PC-9 (cell line): ENCODE results near the gene PUDP. TPM values are rescaled to one million over a fixed set of nuclear protein-coding genes. Genes with fewer than 3 reads are reported as not detected.

ENCODE experiments used
- BruUV-seq: library from RNA; stranded (reverse); fragments of 400-500 nt; replicated peaks from 2 replicates; lab custom pipeline; 2021; lab: Mats Ljungman, UMichigan
- CTCF ChIA-PET: fragments of 300-600 bp; sonication (Branson Sonifier 250); formaldehyde crosslinking; loops from one replicate; lab custom pipeline; 2022; ENCODE audit warnings: antibody characterized with exemption; lab: Charles Lee
- POLR2A ChIA-PET: fragments of 300-600 bp; sonication (Branson Sonifier 250); formaldehyde crosslinking; loops from one replicate; lab custom pipeline; 2022; ENCODE audit warnings: antibody characterized with exemption; ENCODE audit not compliant: unreplicated experiment; lab: Charles Lee
- DNase-seq, 2 experiments: peaks; one replicate each; pipeline versions ENCODE4 v3.0.0 to v3.0.0-alpha.2; 2015 to 2022; ENCODE audit warnings: mixed read lengths in 1 of 2
- H2AFZ ChIP-seq: fragments of 200-600 bp; sonication (generic); 2 replicates; pipeline ENCODE4 v1.8.1; 2017; ENCODE audit warnings: antibody characterized with exemption
- H3F3A ChIP-seq: fragments of 200-600 bp; sonication (generic); 2 replicates; pipeline ENCODE4 v1.8.1; 2017; ENCODE audit warnings: antibody characterized with exemption, mild to moderate bottlenecking, low read depth; ENCODE audit not compliant: insufficient read depth
- H3K27ac ChIP-seq: fragments of 200-600 bp; sonication (generic); 2 replicates; pipeline ENCODE4 v1.6.1; 2016; ENCODE audit warnings: mixed run types
- H3K27me3 ChIP-seq: fragments of 200-600 bp; sonication (generic); 2 replicates; pipeline ENCODE4 v1.6.1; 2016; ENCODE audit warnings: low read depth, mixed run types; ENCODE audit not compliant: insufficient read depth
- H3K36me3 ChIP-seq: fragments of 200-600 bp; sonication (generic); 2 replicates; pipeline ENCODE4 v1.6.1; 2016; ENCODE audit warnings: low read depth, mixed run types
- H3K4me1 ChIP-seq: fragments of 200-600 bp; sonication (generic); replicated peaks from 2 replicates; pipeline ENCODE4 v1.6.1; 2016; ENCODE audit warnings: mixed run types; ENCODE audit not compliant: insufficient read depth
- H3K4me2 ChIP-seq: fragments of 200-600 bp; sonication (generic); 2 replicates; pipeline ENCODE4 v1.6.1; 2017; ENCODE audit warnings: mixed run types
- H3K4me3 ChIP-seq: fragments of 200-600 bp; sonication (generic); 2 replicates; pipeline ENCODE4 v1.6.1; 2016; ENCODE audit warnings: mixed run types
- H3K79me2 ChIP-seq: fragments of 200-600 bp; sonication (generic); 2 replicates; pipeline ENCODE4 v1.6.1; 2017; ENCODE audit warnings: low read depth, mixed run types
- H3K9me2 ChIP-seq: fragments of 200-600 bp; sonication (generic); 2 replicates; pipeline ENCODE4 v1.8.1; 2017; ENCODE audit warnings: mild to moderate bottlenecking; ENCODE audit not compliant: insufficient read depth
- H3K9me3 ChIP-seq: fragments of 200-600 bp; sonication (generic); 2 replicates; pipeline ENCODE4 v1.8.1; 2016; ENCODE audit warnings: low read depth; ENCODE audit not compliant: insufficient read depth
- H4K20me1 ChIP-seq: fragments of 200-600 bp; sonication (generic); 2 replicates; pipeline ENCODE4 v1.8.1; 2017; ENCODE audit not compliant: insufficient read depth
- EZH2 ChIP-seq: fragments of 200-600 bp; sonication (generic); IDR thresholded peaks from 2 replicates; pipeline ENCODE4 v1.8.0; 2017; ENCODE audit warnings: antibody characterized with exemption, low read depth
- intact Hi-C: fragments of 100-400 bp; cut with micrococcal nuclease; formaldehyde crosslinking; loops from one replicate; pipeline ENCODE4 v1.10.0; 2022; ENCODE audit not compliant: unreplicated experiment
- total RNA-seq: library from RNA; stranded (reverse); gene quantifications from 2 replicates; pipeline ENCODE4 v1.2.3, GENCODE V29; 2021
- TF ChIP-seq, protein P1 (sequence below): fragments of 200-600 bp; sonication (generic); conservative IDR thresholded peaks from 2 replicates; pipeline ENCODE4 v1.6.1; 2017; ENCODE audit warnings: mixed run types, antibody characterized with exemption, mild to moderate bottlenecking, moderate library complexity

The PUDP gene
- total RNA-seq, 1 experiment from 2014 or later = 24.9 TPM

GRCh38 chrX:7092543-7092942 lies 55.4 kb downstream of the PUDP start:
- Histone ChIP-seq H3K79me2 (peaks cover 13% of the 10 kb centered on the region; the same call in 1 of the 2 replicates), H3K4me2 (no peak overlapping the region), H3K36me3 (no peaks in the 10 kb centered on the region), H3K27me3 (no peaks in the 10 kb centered on the region), H3K4me1 (peaks cover 23% of the 10 kb centered on the region), H3K27ac (0 out of 2 replicates have a peak overlapping the region, but pooled peaks have one; percentile 69), H4K20me1 (no peaks in the 10 kb centered on the region), H3K9me3 (no peaks in the 10 kb centered on the region), H2AFZ (no peak overlapping the region), H3K9me2 (no peaks in the 10 kb centered on the region; the same call in 1 of the 2 replicates), H3F3A (peaks cover 4% of the 10 kb centered on the region; the same call in 1 of the 2 replicates), H3K4me3 (no peak overlapping the region)
- no peak for TF ChIP-seq EZH2
- TF ChIP-seq, protein P1, sequence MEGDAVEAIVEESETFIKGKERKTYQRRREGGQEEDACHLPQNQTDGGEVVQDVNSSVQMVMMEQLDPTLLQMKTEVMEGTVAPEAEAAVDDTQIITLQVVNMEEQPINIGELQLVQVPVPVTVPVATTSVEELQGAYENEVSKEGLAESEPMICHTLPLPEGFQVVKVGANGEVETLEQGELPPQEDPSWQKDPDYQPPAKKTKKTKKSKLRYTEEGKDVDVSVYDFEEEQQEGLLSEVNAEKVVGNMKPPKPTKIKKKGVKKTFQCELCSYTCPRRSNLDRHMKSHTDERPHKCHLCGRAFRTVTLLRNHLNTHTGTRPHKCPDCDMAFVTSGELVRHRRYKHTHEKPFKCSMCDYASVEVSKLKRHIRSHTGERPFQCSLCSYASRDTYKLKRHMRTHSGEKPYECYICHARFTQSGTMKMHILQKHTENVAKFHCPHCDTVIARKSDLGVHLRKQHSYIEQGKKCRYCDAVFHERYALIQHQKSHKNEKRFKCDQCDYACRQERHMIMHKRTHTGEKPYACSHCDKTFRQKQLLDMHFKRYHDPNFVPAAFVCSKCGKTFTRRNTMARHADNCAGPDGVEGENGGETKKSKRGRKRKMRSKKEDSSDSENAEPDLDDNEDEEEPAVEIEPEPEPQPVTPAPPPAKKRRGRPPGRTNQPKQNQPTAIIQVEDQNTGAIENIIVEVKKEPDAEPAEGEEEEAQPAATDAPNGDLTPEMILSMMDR = no peak
- ChIA-PET CTCF (no interaction called here), POLR2A (no interaction called here)
- intact Hi-C loops = no loop called here
- no TSS peak for BruUV-seq
- DNase-seq = no peak

DNA sequence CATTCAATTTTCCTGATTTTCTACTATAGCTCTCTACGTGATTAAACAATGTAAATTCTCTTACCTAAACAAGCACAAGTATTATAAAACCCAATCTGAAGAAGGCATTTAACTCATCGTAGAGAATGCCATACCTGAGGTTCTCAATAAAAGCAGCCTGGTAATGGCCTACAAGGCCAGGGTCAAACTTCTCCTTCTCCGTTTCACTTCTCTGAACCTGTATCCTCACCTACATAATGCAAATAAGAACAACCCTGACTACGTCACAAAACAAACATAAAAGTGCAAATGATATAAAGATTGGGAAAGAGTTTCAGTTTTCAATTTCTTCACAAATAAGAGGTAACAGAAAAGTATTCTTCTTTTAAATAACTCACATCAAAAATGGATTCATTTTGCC lies 56.0 kb downstream of the PUDP start:
- Histone ChIP-seq H3K9me3 (no peaks in the 10 kb centered on the region), H3K9me2 (no peaks in the 10 kb centered on the region; the same call in 1 of the 2 replicates), H3K4me2 (no peak overlapping the region), H3K36me3 (no peaks in the 10 kb centered on the region), H3K27me3 (no peaks in the 10 kb centered on the region), H3K27ac (peak overlapping the region; percentile 69; the same call in 1 of the 2 replicates), H4K20me1 (no peaks in the 10 kb centered on the region), H3F3A (peaks cover 4% of the 10 kb centered on the region; the same call in 1 of the 2 replicates), H3K4me1 (peaks cover 23% of the 10 kb centered on the region), H3K79me2 (peaks cover 13% of the 10 kb centered on the region; the same call in 1 of the 2 replicates), H3K4me3 (no peak overlapping the region), H2AFZ (no peak overlapping the region)
- TF ChIP-seq, protein P1 = no peak
- TF ChIP-seq EZH2 = no peak
- POLR2A ChIA-PET = no interaction called here
- CTCF ChIA-PET = no interaction called here
- BruUV-seq = no TSS peak
- intact Hi-C loops = no loop called here
- DNase-seq = no peak

DNA sequence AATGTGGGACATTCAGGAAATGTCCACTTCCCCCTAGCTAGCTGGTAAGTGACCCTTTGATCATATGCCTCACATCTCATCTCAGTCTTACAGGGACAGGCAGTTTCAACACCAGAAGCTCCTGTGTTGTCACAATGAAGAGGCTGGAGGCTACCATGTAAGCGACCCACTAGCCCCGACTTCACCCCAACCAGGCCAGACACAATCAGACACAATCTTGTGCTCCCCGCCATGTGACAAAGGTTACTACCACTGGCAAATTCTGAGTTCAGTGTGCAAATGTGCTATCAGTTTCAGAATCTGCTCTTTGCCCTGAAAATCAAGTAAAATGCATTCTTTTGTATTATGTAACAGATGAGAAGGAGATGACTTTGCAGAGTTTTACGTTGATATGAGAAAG lies 57.3 kb downstream of the PUDP start:
- Histone ChIP-seq H3K79me2 (peaks cover 13% of the 10 kb centered on the region; the same call in 1 of the 2 replicates), H3K4me2 (peak overlapping the region; percentile 35; the same call in 1 of the 2 replicates), H4K20me1 (no peaks in the 10 kb centered on the region), H3K4me1 (peaks cover 23% of the 10 kb centered on the region), H3K27me3 (no peaks in the 10 kb centered on the region), H3K9me2 (no peaks in the 10 kb centered on the region; the same call in 1 of the 2 replicates), H3K36me3 (no peaks in the 10 kb centered on the region), H3K4me3 (no peak overlapping the region), H3F3A (peaks cover 4% of the 10 kb centered on the region; the same call in 1 of the 2 replicates), H3K27ac (peak overlapping the region; percentile 69), H2AFZ (no peak overlapping the region), H3K9me3 (no peaks in the 10 kb centered on the region)
- intact Hi-C loops = no loop called here
- CTCF ChIA-PET = no interaction called here
- POLR2A ChIA-PET = no interaction called here
- DNase-seq = peak in 1 of 2 experiments; percentile 53
- TF ChIP-seq EZH2 = no peak
- TF ChIP-seq, protein P1 = no peak
- BruUV-seq = no TSS peak
